IMR-90 (cell line): ENCODE results near the gene CYS1. TPM values are rescaled to one million over a fixed set of nuclear protein-coding genes. Genes with fewer than 3 reads are reported as not detected.
A peak's percentile ranks its signal among the peaks of the same experiment; 100 is the strongest.

Experiments used
- ATAC-seq: fragments of 200-7000 bp; cut with Tn5 transposase; 2 replicates; pipeline ENCODE4 v1.9.1; 2020; ENCODE audit warnings: low read depth, mild to moderate bottlenecking, moderate library complexity
- BruUV-seq: library from RNA; stranded (reverse); fragments of 400-500 nt; replicated peaks from 2 replicates; lab custom pipeline; 2021; lab: Mats Ljungman, UMichigan
- CTCF ChIA-PET: fragments of 300-600 bp; formaldehyde crosslinking; extraction: SDS; loops from one replicate; lab custom pipeline; 2021; ENCODE audit warnings: antibody characterized with exemption; lab: Yijun Ruan, JAX
- POLR2A ChIA-PET: fragments of 300-600 bp; sonication (Branson Sonifier 250); formaldehyde crosslinking; loops from one replicate; lab custom pipeline; 2022; ENCODE audit warnings: antibody characterized with exemption; ENCODE audit not compliant: unreplicated experiment; lab: Charles Lee
- DNase-seq: peaks from one replicate; pipeline ENCODE4 v3.0.0; 2013
- H2AFZ ChIP-seq: replicated peaks from 2 replicates; pipeline ENCODE3; 2013; ENCODE audit warnings: low read length, mild to moderate bottlenecking; ENCODE audit not compliant: poor library complexity
- H2AK5ac ChIP-seq: 2 replicates; pipeline ENCODE4 v1.6.1; 2013; ENCODE audit warnings: low read depth, low read length, inconsistent platforms
- H2AK9ac ChIP-seq: replicated peaks from 2 replicates; pipeline ENCODE3; 2013; ENCODE audit warnings: mild to moderate bottlenecking, low read depth, low read length, moderate library complexity; ENCODE audit not compliant: poor library complexity
- H2BK120ac ChIP-seq: 2 replicates; pipeline ENCODE4 v1.6.1; 2013; ENCODE audit warnings: low read depth, low read length, inconsistent platforms
- H2BK15ac ChIP-seq: 3 replicates; pipeline ENCODE4 v1.6.1; 2013; ENCODE audit warnings: low read depth, low read length, inconsistent platforms
- H2BK20ac ChIP-seq: 2 replicates; pipeline ENCODE4 v1.6.1; 2013; ENCODE audit warnings: low read depth, mild to moderate bottlenecking, inconsistent platforms, low read length, moderate library complexity
- H2BK5ac ChIP-seq: 2 replicates; pipeline ENCODE4 v1.6.1; 2013; ENCODE audit warnings: mild to moderate bottlenecking, low read depth, low read length, inconsistent platforms; ENCODE audit not compliant: poor library complexity, severe bottlenecking
- H3K14ac ChIP-seq: replicated peaks from 2 replicates; pipeline ENCODE4 v1.6.1; 2013; ENCODE audit warnings: low read depth, low read length, inconsistent platforms
- H3K18ac ChIP-seq: 2 replicates; pipeline ENCODE4 v1.6.1; 2013; ENCODE audit warnings: low read depth, low read length, control low read depth
- H3K23ac ChIP-seq: 2 replicates; pipeline ENCODE4 v1.6.1; 2013; ENCODE audit warnings: low read depth, low read length, inconsistent platforms
- H3K27ac ChIP-seq: 2 replicates; pipeline ENCODE4 v1.5.1; 2013; ENCODE audit warnings: mild to moderate bottlenecking, control low read depth, low read length; ENCODE audit not compliant: insufficient read depth
- H3K27me3 ChIP-seq: 2 replicates; pipeline ENCODE4 v1.6.1; 2013; ENCODE audit warnings: low read length; ENCODE audit not compliant: control insufficient read depth, insufficient read depth
- H3K36me3 ChIP-seq: 2 replicates; pipeline ENCODE4 v1.6.1; 2013; ENCODE audit warnings: low read length, mixed read lengths; ENCODE audit not compliant: control insufficient read depth, insufficient read depth
- H3K4ac ChIP-seq: 2 replicates; pipeline ENCODE4 v1.6.1; 2013; ENCODE audit warnings: low read depth, low read length, inconsistent platforms
- H3K4me1 ChIP-seq: 2 replicates; pipeline ENCODE4 v1.6.1; 2013; ENCODE audit warnings: low read length, mixed read lengths; ENCODE audit not compliant: control insufficient read depth, insufficient read depth
- H3K4me2 ChIP-seq: 2 replicates; pipeline ENCODE4 v1.6.1; 2013; ENCODE audit warnings: low read depth, mild to moderate bottlenecking, control low read depth, low read length, moderate library complexity
- H3K4me3 ChIP-seq: 2 replicates; pipeline ENCODE4 v1.5.1; 2013; ENCODE audit warnings: low read depth, mild to moderate bottlenecking, control low read depth, low read length, moderate library complexity; ENCODE audit not compliant: insufficient read depth
- H3K56ac ChIP-seq: 2 replicates; pipeline ENCODE4 v1.6.1; 2013; ENCODE audit warnings: low read length, inconsistent platforms; ENCODE audit not compliant: insufficient read depth; ENCODE audit errors: extremely low read depth
- H3K79me1 ChIP-seq, 2 experiments: 2 replicates each; pipeline ENCODE4 v1.6.1; 2013; ENCODE audit warnings: low read length in 2 of 2, inconsistent platforms in 1 of 2, low read depth in 1 of 2
- H3K9ac ChIP-seq: 2 replicates; pipeline ENCODE4 v1.6.1; 2013; ENCODE audit warnings: low read depth, low read length, control low read depth
- H3K9me1 ChIP-seq: 2 replicates; pipeline ENCODE4 v1.6.1; 2013; ENCODE audit warnings: low read length, inconsistent platforms; ENCODE audit not compliant: insufficient read depth
- H3K9me3 ChIP-seq: 2 replicates; pipeline ENCODE4 v1.6.1; 2013; ENCODE audit warnings: low read length; ENCODE audit not compliant: control insufficient read depth, insufficient read depth
- H4K20me1 ChIP-seq: 2 replicates; pipeline ENCODE4 v1.6.1; 2013; ENCODE audit warnings: low read length, inconsistent platforms; ENCODE audit not compliant: insufficient read depth
- H4K5ac ChIP-seq: 2 replicates; pipeline ENCODE4 v1.6.1; 2013; ENCODE audit warnings: mild to moderate bottlenecking, low read depth, low read length, control low read depth
- H4K8ac ChIP-seq, 2 experiments: 2 replicates each; pipeline ENCODE4 v1.6.1; 2013; ENCODE audit warnings: low read depth in 2 of 2, low read length in 2 of 2, control low read depth in 1 of 2, inconsistent platforms in 1 of 2
- H4K91ac ChIP-seq: 2 replicates; pipeline ENCODE4 v1.6.1; 2013; ENCODE audit warnings: low read depth, low read length, inconsistent platforms; ENCODE audit not compliant: insufficient read depth
- MAFK ChIP-seq: IDR thresholded peaks from 2 replicates; pipeline ENCODE4 v1.6.1; 2012; ENCODE audit warnings: low read depth, low read length, improper control_type of control experiment
- MXI1 ChIP-seq: IDR thresholded peaks from 2 replicates; pipeline ENCODE4 v1.6.1; 2012; ENCODE audit warnings: low read depth, mild to moderate bottlenecking, low read length, moderate library complexity, borderline replicate concordance
- RFX5 ChIP-seq: IDR thresholded peaks from 2 replicates; pipeline ENCODE4 v1.8.0; 2012; ENCODE audit warnings: low read depth, mild to moderate bottlenecking, low read length, moderate library complexity
- SMC3 ChIP-seq: fragments of 150-350 bp; IDR thresholded peaks from 2 replicates; pipeline ENCODE4 v1.6.1; 2016; ENCODE audit warnings: low read depth, mild to moderate bottlenecking, antibody characterized with exemption, low read length, moderate library complexity
- USF2 ChIP-seq: fragments of 150-350 bp; IDR thresholded peaks from 2 replicates; pipeline ENCODE4 v1.6.1; 2017; ENCODE audit warnings: mild to moderate bottlenecking, antibody characterized with exemption, low read length, low read depth
- WGBS, 2 experiments: methylation state at CpG; one replicate each; pipeline versions ENCODE4 v1.1.5 to v1.1.7; 2013; ENCODE audit warnings: missing lambda C conversion rate in 2 of 2; ENCODE audit not compliant: insufficient read length in 1 of 2; ENCODE audit errors: extremely low coverage in 2 of 2; 5-methylcytosine and 5-hydroxymethylcytosine counted together
- dilution Hi-C: fragments of 300-500 bp; cut with HindIII; formaldehyde crosslinking; loops from one replicate; pipeline ENCODE4 v1.14.3; 2018; ENCODE audit warnings: low sequenced_read_pairs; ENCODE audit not compliant: unreplicated experiment
- in situ Hi-C: fragments of 300-500 bp; cut with MboI; formaldehyde crosslinking; loops from 3 replicates; pipeline ENCODE4 v1.14.3; 2019; ENCODE audit warnings: low sequenced_read_pairs, inconsistent platforms, mixed read lengths
- intact Hi-C: fragments of 100-400 bp; cut with micrococcal nuclease; formaldehyde crosslinking; loops from 2 replicates; pipeline ENCODE4 v1.10.0; 2022
- polyA plus RNA-seq, 3 experiments: library from polyadenylated mRNA; depleted of rRNA; stranded (reverse); fragments of >200 nt; gene quantifications; 2 replicates each; pipeline ENCODE4 v1.2.3, GENCODE V29; 2012; ENCODE audit warnings: low replicate concordance in 1 of 3
- total RNA-seq: library from RNA; depleted of rRNA; stranded (reverse); fragments of >200 nt; gene quantifications from 2 replicates; pipeline ENCODE4 v1.2.3, GENCODE V29; 2012

Gene CYS1
- total and polyA plus RNA-seq, 2 of the 4 experiments (the other 2 are of a cell fraction) = under 0.01 to 0.12 TPM

- Histone ChIP-seq H2AFZ (no peak overlapping the region), H2BK20ac (no peak overlapping the region), H2BK5ac (no peak overlapping the region), H3K4me3 (no peak overlapping the region), H3K27me3 (0 out of 2 replicates have a peak, but pooled peaks cover 2% of the 10 kb centered on the region), H2AK9ac (no peak overlapping the region), H3K27ac (no peak overlapping the region), H3K4me1 (peaks cover 12% of the 10 kb centered on the region; the same call in 1 of the 2 replicates), H3K23ac (no peak overlapping the region), H3K9ac (no peak overlapping the region), H3K9me3 (no peaks in the 10 kb centered on the region), H4K20me1 (no peaks in the 10 kb centered on the region), H2BK15ac (no peak overlapping the region), H3K4ac (0 out of 2 replicates have a peak overlapping the region, but pooled peaks have one; percentile 3), H3K36me3 (peaks cover 5% of the 10 kb centered on the region), H4K5ac (no peak overlapping the region), H3K9me1 (0 out of 2 replicates have a peak, but pooled peaks cover 3% of the 10 kb centered on the region), H4K91ac (no peak overlapping the region; the same call in 1 of the 2 replicates), H3K79me1 (no peaks in the 10 kb centered on the region; a peak in 1 of 4 replicates), H3K18ac (no peak overlapping the region), H3K56ac (no peak overlapping the region), H3K14ac (no peak overlapping the region), H3K4me2 (no peak overlapping the region), H2AK5ac (0 out of 2 replicates have a peak overlapping the region, but pooled peaks have one; percentile 0), H2BK120ac (no peak overlapping the region), H4K8ac (no peak overlapping the region)
- no peak for TF ChIP-seq USF2
- no peak for TF ChIP-seq SMC3
- TF ChIP-seq MAFK = no peak
- no peak for TF ChIP-seq RFX5
- TF ChIP-seq MXI1 = no peak
- CTCF ChIA-PET = interaction anchor here (0.6 kb wide), 1 partner anchor 256 kb away, joined by 3 read pairs; no protein-coding TSS in a partner anchor
- no TSS peak for BruUV-seq
- POLR2A ChIA-PET = interaction anchor here (0.5 kb wide), 1 partner anchor 16 kb away, joined by 8 read pairs; no protein-coding TSS in a partner anchor
- in situ Hi-C loops (no loop called here), dilution Hi-C loops (no loop called here), intact Hi-C loops (no loop called here)
- ATAC-seq = no peak
- DNase-seq = no peak
- 96% methylated on average over 4 of the region's 7 CpGs; no CpG with 5 or more reads in 1 of the 2 experiments for WGBS, 2 experiments
Observed at GRCh38 chr2:10054976-10055375, 25.2 kb downstream of the CYS1 start.
